ENCODE measurements around the gene PRDM16. TPM values are rescaled to one million over a fixed set of nuclear protein-coding genes. Genes with fewer than 3 reads are reported as not detected.

PRDM16 gene
- total RNA-seq, 4 donors from 2014 or later = 15.7 to 54.3 (median 27.6) TPM

GRCh38 chr1:3296826-3297225 is 227.8 kb downstream of the PRDM16 start:
- H3K4me1 ChIP-seq = peaks cover 10 to 15% of the 10 kb centered on the region in 2 donors
- H3K9me3 ChIP-seq = no peaks in the 10 kb centered on the region
- H3K27me3 ChIP-seq = no peaks in the 10 kb centered on the region
- H3K27ac ChIP-seq = no peak overlapping the region
- TF ChIP-seq POLR2A (IDR thresholded peaks at IDR 0.05) (no peak), CTCF (IDR thresholded peaks at IDR 0.05) (no peak)
- 91 to 94% methylated on average over 16 of the region's 16 CpGs for WGBS, 2 donors
- no peaks in the 10 kb centered on the region for H3K36me3 ChIP-seq
- no peak for DNase-seq
- intact Hi-C loops (cut with DNase I) = no loop called here
- no peak overlapping the region for H3K4me3 ChIP-seq (replicated peaks in 1 of 3)

- WGBS, 2 donors = 89 to 94% methylated on average over 5 to 7 of the region's 7 CpGs
- intact Hi-C loops (cut with DNase I) = no loop called here
- Histone ChIP-seq H3K9me3 (no peaks in the 10 kb centered on the region), H3K27ac (no peak overlapping the region), H3K36me3 (no peaks in the 10 kb centered on the region), H3K4me3 (replicated peaks in 1 of 3) (no peak overlapping the region), H3K27me3 (no peaks in the 10 kb centered on the region), H3K4me1 (peaks cover under 1 to 6% of the 10 kb centered on the region in 2 donors)
- DNase-seq = no peak
- TF ChIP-seq POLR2A (IDR thresholded peaks at IDR 0.05) = no peak
- no peak for TF ChIP-seq CTCF (IDR thresholded peaks at IDR 0.05)
Measured at GRCh38 chr1:3297756-3298155, 228.8 kb downstream of the PRDM16 start.

GRCh38 chr1:3298197-3298596 is 229.2 kb downstream of the PRDM16 start:
- TF ChIP-seq POLR2A (IDR thresholded peaks at IDR 0.05) = no peak
- no peak for TF ChIP-seq CTCF (IDR thresholded peaks at IDR 0.05)

GRCh38 chr1:3304246-3304645 is 235.2 kb downstream of the PRDM16 start:
- Histone ChIP-seq H3K4me3 (replicated peaks in 1 of 3) (no peak overlapping the region), H3K27me3 (no peaks in the 10 kb centered on the region), H3K4me1 (peaks cover 6 to 20% of the 10 kb centered on the region in 2 donors), H3K9me3 (no peaks in the 10 kb centered on the region), H3K27ac (no peak overlapping the region), H3K36me3 (no peaks in the 10 kb centered on the region)
- DNase-seq = no peak
- TF ChIP-seq CTCF (IDR thresholded peaks at IDR 0.05) (no peak), POLR2A (IDR thresholded peaks at IDR 0.05) (no peak)
- intact Hi-C loops (cut with DNase I) = no loop called here
- WGBS, 2 donors = 88 to 90% methylated on average over 10 to 11 of the region's 11 CpGs

More at GRCh38 chr1:3298197-3298596, 229.2 kb downstream of the PRDM16 start:
- intact Hi-C loops (cut with DNase I) = no loop called here
- 94 to 97% methylated on average over 13 to 15 of the region's 15 CpGs for WGBS, 2 donors
- DNase-seq = no peak
- no peaks in the 10 kb centered on the region for H3K9me3 ChIP-seq
- H3K4me3 ChIP-seq (replicated peaks in 1 of 3) = no peak overlapping the region
- H3K27me3 ChIP-seq = no peaks in the 10 kb centered on the region
- H3K36me3 ChIP-seq = no peaks in the 10 kb centered on the region
- H3K27ac ChIP-seq = no peak overlapping the region
- peaks cover 0 to 3% of the 10 kb centered on the region in 2 donors for H3K4me1 ChIP-seq

- Histone ChIP-seq H3K4me3 (replicated peaks in 1 of 3) (no peak overlapping the region), H3K4me1 (peaks cover 6 to 20% of the 10 kb centered on the region in 2 donors), H3K27ac (no peak overlapping the region), H3K27me3 (no peaks in the 10 kb centered on the region), H3K36me3 (no peaks in the 10 kb centered on the region), H3K9me3 (no peaks in the 10 kb centered on the region)
- TF ChIP-seq CTCF (IDR thresholded peaks at IDR 0.05) (no peak), POLR2A (IDR thresholded peaks at IDR 0.05) (no peak)
- WGBS, 2 donors = 89 to 98% methylated on average over 7 to 11 of the region's 11 CpGs
- intact Hi-C loops (cut with DNase I) = no loop called here
- no peak for DNase-seq
Measured at GRCh38 chr1:3304692-3305091, 235.7 kb downstream of the PRDM16 start.

All from thyroid gland (tissue), 4 donors.